Ovary (tissue), 9 donors: Measurements from ENCODE around the gene GAGE13. TPM values are rescaled to one million over a fixed set of nuclear protein-coding genes. Genes with fewer than 3 reads are reported as not detected.
"Not testable (repeated sequence)": the region's sequence is repeated elsewhere in the genome, so short reads cannot be mapped to it uniquely, and the experiment has no call there.

Experiments
- DNase-seq, 5 donors: peaks; one replicate each; pipeline ENCODE4 v3.0.0-alpha.2; 2019 to 2020
- H3K27ac ChIP-seq, 2 donors: fragments of 200-600 bp; one replicate each; pipeline versions ENCODE4 v1.5.1 to v1.8.0; 2019 to 2022
- H3K27me3 ChIP-seq: fragments of 200-600 bp; one replicate; pipeline ENCODE4 v1.8.0; 2022
- H3K36me3 ChIP-seq: fragments of 200-600 bp; sonication (generic); one replicate; pipeline ENCODE4 v1.5.1; 2019
- H3K4me1 ChIP-seq: one replicate; pipeline ENCODE4 v1.8.1; 2013; ENCODE audit warnings: mild to moderate bottlenecking, moderate library complexity; ENCODE audit not compliant: insufficient read depth
- H3K4me3 ChIP-seq: fragments of 200-600 bp; sonication (generic); one replicate; pipeline ENCODE4 v1.5.1; 2017
- H3K9me3 ChIP-seq, 2 donors: fragments of 200-600 bp in 1 of 2; sonication (generic) in 1 of 2; one replicate each; pipeline versions ENCODE4 v1.5.1 to v1.8.1; 2013 to 2019; ENCODE audit warnings: mild to moderate bottlenecking in 1 of 2, moderate library complexity in 1 of 2
- WGBS, 3 donors: extraction: QIAGEN DNeasy Blood & Tissue Kit in 1 of 3; methylation state at CpG; one replicate each; pipeline versions ENCODE4 v1.1.5 to v1.1.7; 2013 to 2017; 5-methylcytosine and 5-hydroxymethylcytosine counted together
- intact Hi-C, 4 donors: fragments of 100-400 bp; cut with DNase I; formaldehyde crosslinking; loops; one replicate each; pipeline versions ENCODE4 v1.11.0 to v1.15.1; 2022 to 2023
- polyA plus RNA-seq, 2 donors: library from polyadenylated mRNA; stranded (reverse); fragments of 200-250 nt in 1 of 2; fragments of 350-450 nt in 1 of 2; fragmentation: Illumina TruSeq in 1 of 2; extraction: RNeasy Lipid Tissue Mini Kit (QIAGEN cat#74804) in 1 of 2; gene quantifications; one replicate each; pipeline ENCODE4 v1.2.3, GENCODE V29; 2013 to 2014
- total RNA-seq, 7 donors: library from RNA; depleted of rRNA in 2 of 7; stranded (reverse); fragments of >200 nt in 2 of 7; fragmentation: NEBNext Ultra II Directional in 3 of 7; extraction: Animal tissue kit (Norgen Biotek cat#: 25700) in 3 of 7; gene quantifications; one replicate each; pipeline versions ENCODE4 v1.1.0 to v1.2.4, GENCODE V29; 2016 to 2023
- donor health status: DM: no; HTN: no; CAD: no; lungs with moderate emphysema.
- donor health status: DM: no; HTN: no; CAD: no.
- donor health status: Bipolar disorder and iron deficiency.
- donor health status: DM: yes; HTN: yes; CAD: no.
- donor health status: DM: no; HTN: no; CAD: no.
- donor health status: DM: yes; HTN: yes; CAD: no.

The GAGE13 gene
- total and polyA plus RNA-seq, 9 donors: 0.69 TPM; not detected in 8

- intact Hi-C loops: not testable (repeated sequence)
These were observed 13.3 kb downstream of the GAGE13 start for GRCh38 chrX:49344496-49345175.

GRCh38 chrX:49345402-49345801, 14.0 kb downstream of the GAGE13 start:
- DNase-seq, H3K9me3 ChIP-seq, H3K27ac ChIP-seq, H3K27me3 ChIP-seq, intact Hi-C loops, H3K4me1 ChIP-seq, H3K4me3 ChIP-seq, H3K36me3 ChIP-seq: not testable (repeated sequence)
- 78 to 90% (median 80%) methylated on average over 6 to 9 of the region's 10 CpGs for WGBS, 3 donors

More at GRCh38 chrX:49344496-49345175, 13.3 kb downstream of the GAGE13 start:
- H3K9me3 ChIP-seq, H3K4me1 ChIP-seq, H3K27ac ChIP-seq, H3K27me3 ChIP-seq, DNase-seq, H3K36me3 ChIP-seq, H3K4me3 ChIP-seq: not testable (repeated sequence)
- 69 to 77% (median 76%) methylated on average over 11 to 14 of the region's 15 CpGs for WGBS, 3 donors

- not testable (repeated sequence) for DNase-seq
These were observed 14.8 kb downstream of the GAGE13 start for GRCh38 chrX:49346150-49346549.

More at GRCh38 chrX:49346150-49346549, 14.8 kb downstream of the GAGE13 start:
- WGBS, 3 donors: 83 to 84% (median 84%) methylated on average over 7 to 11 of the region's 11 CpGs
- H3K36me3 ChIP-seq, H3K9me3 ChIP-seq, intact Hi-C loops, H3K4me1 ChIP-seq, H3K27me3 ChIP-seq, H3K4me3 ChIP-seq, H3K27ac ChIP-seq: not testable (repeated sequence)

Other genes starting within 250 kb of the GAGE13 start
- 10 to 100 TPM; 17.2 to 25.5 (median 20.9) TPM for gene GPKOW, start 207.8 kb upstream of the GAGE13 start, total RNA-seq
- gene GPKOW, start 207.8 kb upstream of the GAGE13 start, polyA plus RNA-seq: 10 to 100 TPM; 13.7 to 18.3 TPM
- 10 to 100 TPM in 1 of 7 donors, 1 to 10 TPM in 6; 1.3 to 22.5 (median 2.0) TPM for gene MAGIX, start 168.8 kb upstream of the GAGE13 start, total RNA-seq
- under 1 TPM; 0.32 to 0.82 TPM for gene MAGIX, start 168.8 kb upstream of the GAGE13 start, polyA plus RNA-seq
- gene PLP2, start 159.7 kb upstream of the GAGE13 start, total RNA-seq: 100 to 1,000 TPM in 5 of 7 donors, 10 to 100 TPM in 2; 16.3 to 116 (median 105) TPM
- gene PLP2, start 159.7 kb upstream of the GAGE13 start, polyA plus RNA-seq: 100 to 1,000 TPM in 1 of 2 donors, 10 to 100 TPM in 1; 92.6 to 244 TPM
- 10 to 100 TPM in 6 of 7 donors, 1 to 10 TPM in 1; 9.1 to 15.1 (median 11.5) TPM for gene PRICKLE3, start 145.2 kb upstream of the GAGE13 start, total RNA-seq
- gene PRICKLE3, start 145.2 kb upstream of the GAGE13 start, polyA plus RNA-seq: 1 to 10 TPM; 3.5 to 5.5 TPM
- 1 to 10 TPM in 6 of 7 donors, under 1 TPM in 1; 0.69 to 3.3 (median 1.3) TPM for gene SYP, start 131.4 kb upstream of the GAGE13 start, total RNA-seq
- 1 to 10 TPM; 1.9 to 3.1 TPM for gene SYP, start 131.4 kb upstream of the GAGE13 start, polyA plus RNA-seq
- gene CACNA1F, start 98.2 kb upstream of the GAGE13 start, total RNA-seq: under 1 TPM in 5 of 7 donors, not detected in 2; 0.10 to 0.23 (median 0.15) TPM
- gene CACNA1F, start 98.2 kb upstream of the GAGE13 start, polyA plus RNA-seq: under 1 TPM; 0.02 to 0.32 TPM
- gene CCDC22, start 96.1 kb upstream of the GAGE13 start, total RNA-seq: 10 to 100 TPM in 6 of 7 donors, 1 to 10 TPM in 1; 7.9 to 15.7 (median 11.5) TPM
- gene CCDC22, start 96.1 kb upstream of the GAGE13 start, polyA plus RNA-seq: 10 to 100 TPM in 1 of 2 donors, 1 to 10 TPM in 1; 2.8 to 10.8 TPM
- gene FOXP3, start 66.9 kb upstream of the GAGE13 start, total RNA-seq: under 1 TPM in 4 of 7 donors, not detected in 3; 0.10 to 0.60 (median 0.33) TPM
- gene FOXP3, start 66.9 kb upstream of the GAGE13 start, polyA plus RNA-seq: under 1 TPM; 0.10 to 0.25 TPM
- 10 to 100 TPM in 5 of 7 donors, 1 to 10 TPM in 2; 8.3 to 16.1 (median 12.3) TPM for gene PPP1R3F, start 61.8 kb upstream of the GAGE13 start, total RNA-seq
- gene PPP1R3F, start 61.8 kb upstream of the GAGE13 start, polyA plus RNA-seq: 1 to 10 TPM; 1.7 to 5.5 TPM
- gene GAGE10, start 27.9 kb upstream of the GAGE13 start, total RNA-seq: not detected
- gene GAGE10, start 27.9 kb upstream of the GAGE13 start, polyA plus RNA-seq: not detected
- not detected for gene GAGE12J, start 9.5 kb upstream of the GAGE13 start, total RNA-seq
- not detected for gene GAGE12J, start 9.5 kb upstream of the GAGE13 start, polyA plus RNA-seq
- not detected for gene GAGE12C, start 200.6 kb downstream of the GAGE13 start, total RNA-seq
- gene GAGE12C, start 200.6 kb downstream of the GAGE13 start, polyA plus RNA-seq: not detected
- not detected for gene GAGE12D, start 210.2 kb downstream of the GAGE13 start, total RNA-seq
- gene GAGE12D, start 210.2 kb downstream of the GAGE13 start, polyA plus RNA-seq: not detected
- not detected for gene GAGE12E, start 219.7 kb downstream of the GAGE13 start, total RNA-seq
- not detected for gene GAGE12E, start 219.7 kb downstream of the GAGE13 start, polyA plus RNA-seq
- not detected for gene GAGE12F, start 229.3 kb downstream of the GAGE13 start, total RNA-seq
- gene GAGE12F, start 229.3 kb downstream of the GAGE13 start, polyA plus RNA-seq: not detected
- gene GAGE12G, start 238.8 kb downstream of the GAGE13 start, total RNA-seq: not detected
- not detected for gene GAGE12G, start 238.8 kb downstream of the GAGE13 start, polyA plus RNA-seq
- not detected for gene GAGE12H, start 248.4 kb downstream of the GAGE13 start, total RNA-seq
- gene GAGE12H, start 248.4 kb downstream of the GAGE13 start, polyA plus RNA-seq: not detected